ENCODE data around the gene NPTXR. TPM values are rescaled to one million over a fixed set of nuclear protein-coding genes. Genes with fewer than 3 reads are reported as not detected.

Gene NPTXR
- total and polyA plus RNA-seq, 2 of the 4 experiments (the other 2 are of a cell fraction), result 0.36 to 2.2 TPM

DNA sequence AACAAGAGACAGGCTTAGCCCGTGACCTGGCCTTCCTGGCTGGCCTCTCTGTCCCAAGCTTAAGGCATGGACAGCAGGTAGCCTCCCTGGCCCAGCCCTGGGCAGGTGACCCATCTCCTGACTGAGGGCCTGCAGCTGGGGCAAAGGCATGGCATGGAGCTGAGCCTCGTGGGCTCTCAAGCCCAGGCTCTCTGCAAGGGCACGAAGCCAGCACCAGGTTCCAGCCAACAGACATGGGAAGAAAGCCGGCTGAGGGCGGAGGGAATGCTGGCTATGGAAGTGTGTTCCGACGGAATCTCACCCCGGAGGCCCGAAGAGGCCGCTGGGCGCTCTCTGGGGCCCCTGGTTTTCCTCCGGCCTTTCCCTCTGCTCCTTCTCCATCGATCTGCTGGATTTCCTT, 62.8 kb downstream of the NPTXR start:
- BruUV-seq (replicated peaks), result no TSS peak
- Histone ChIP-seq H4K91ac (ENCODE audit: insufficient read depth, low read depth, low read length) (no peak overlapping the region), H3K27ac (ENCODE audit: insufficient read depth, low read length) (no peak overlapping the region), H3K14ac (replicated peaks; ENCODE audit: low read depth, low read length) (no peak overlapping the region), H3K9ac (ENCODE audit: low read depth, low read length) (no peak overlapping the region), H4K5ac (ENCODE audit: low read depth, low read length) (no peak overlapping the region), H3K4me2 (ENCODE audit: low read depth, low read length) (no peak overlapping the region), H2BK20ac (ENCODE audit: low read depth, low read length) (no peak overlapping the region), H2AK9ac (replicated peaks; ENCODE audit: low read depth, low read length, poor library complexity) (no peak overlapping the region), H3K9me3 (ENCODE audit: control insufficient read depth, insufficient read depth, low read length) (no peaks in the 10 kb centered on the region), H2BK5ac (ENCODE audit: low read depth, low read length, poor library complexity, severe bottlenecking) (no peak overlapping the region), H3K36me3 (ENCODE audit: control insufficient read depth, insufficient read depth, low read length) (peaks cover 17% of the 10 kb centered on the region; the same call in 1 of the 2 replicates), H3K27me3 (ENCODE audit: control insufficient read depth, insufficient read depth, low read length) (no peaks in the 10 kb centered on the region), H4K8ac (ENCODE audit: low read depth in 2 of 2, low read length in 2 of 2) (no peak overlapping the region), H2AFZ (replicated peaks; ENCODE audit: low read length, poor library complexity) (no peak overlapping the region), H3K4ac (ENCODE audit: low read depth, low read length) (no peak overlapping the region), H3K18ac (ENCODE audit: low read depth, low read length) (no peak overlapping the region), H2BK120ac (ENCODE audit: low read depth, low read length) (no peak overlapping the region), H4K20me1 (ENCODE audit: insufficient read depth, low read length) (peaks cover 10% of the 10 kb centered on the region), H3K79me1 (ENCODE audit: low read depth in 1 of 2, low read length in 2 of 2) (peaks cover 0 to 22% of the 10 kb centered on the region in 2 experiments; a peak in 2 of 4 replicates), H3K4me3 (ENCODE audit: insufficient read depth, low read depth, low read length) (no peak overlapping the region), H3K23ac (ENCODE audit: low read depth, low read length) (no peak overlapping the region), H2BK15ac (ENCODE audit: low read depth, low read length) (no peak overlapping the region), H3K56ac (ENCODE audit: extremely low read depth, insufficient read depth, low read length) (no peak overlapping the region), H3K4me1 (ENCODE audit: control insufficient read depth, insufficient read depth, low read length) (peaks cover 2% of the 10 kb centered on the region; the same call in 1 of the 2 replicates), H2AK5ac (ENCODE audit: low read depth, low read length) (no peak overlapping the region), H3K9me1 (ENCODE audit: insufficient read depth, low read length) (peaks cover 11% of the 10 kb centered on the region; the same call in 1 of the 2 replicates)
- 90% methylated on average over 4 of the region's 13 CpGs; no CpG with 5 or more reads in 1 of the 2 experiments for WGBS, 2 experiments (ENCODE audit: extremely low coverage in 2 of 2, insufficient read length in 1 of 2)
- intact Hi-C loops (cut with micrococcal nuclease) (no loop called here), in situ Hi-C loops (cut with MboI; ENCODE audit: low sequenced_read_pairs) (no loop called here), dilution Hi-C loops (cut with HindIII; ENCODE audit: low sequenced_read_pairs, unreplicated experiment) (no loop called here)
- TF ChIP-seq NFE2L2 (IDR thresholded peaks at IDR 0.05; ENCODE audit: low read depth, low read length) (no peak), SMC3 (IDR thresholded peaks at IDR 0.05; ENCODE audit: low read depth, low read length) (no peak), RAD21 (IDR thresholded peaks at IDR 0.05; ENCODE audit: low read length) (no peak), RFX5 (IDR thresholded peaks at IDR 0.05; ENCODE audit: low read depth, low read length) (no peak), RCOR1 (IDR thresholded peaks at IDR 0.05; ENCODE audit: insufficient replicate concordance, low read length) (no peak), CEBPB (IDR thresholded peaks at IDR 0.05; ENCODE audit: low read depth, low read length) (no peak), CHD1 (IDR thresholded peaks at IDR 0.05; ENCODE audit: low read depth, low read length) (no peak), BHLHE40 (IDR thresholded peaks at IDR 0.05; ENCODE audit: low read depth, low read length) (no peak), POLR2A (IDR thresholded peaks at IDR 0.05; ENCODE audit: low read depth, low read length) (no peak)
- TF ChIP-seq, protein P1, sequence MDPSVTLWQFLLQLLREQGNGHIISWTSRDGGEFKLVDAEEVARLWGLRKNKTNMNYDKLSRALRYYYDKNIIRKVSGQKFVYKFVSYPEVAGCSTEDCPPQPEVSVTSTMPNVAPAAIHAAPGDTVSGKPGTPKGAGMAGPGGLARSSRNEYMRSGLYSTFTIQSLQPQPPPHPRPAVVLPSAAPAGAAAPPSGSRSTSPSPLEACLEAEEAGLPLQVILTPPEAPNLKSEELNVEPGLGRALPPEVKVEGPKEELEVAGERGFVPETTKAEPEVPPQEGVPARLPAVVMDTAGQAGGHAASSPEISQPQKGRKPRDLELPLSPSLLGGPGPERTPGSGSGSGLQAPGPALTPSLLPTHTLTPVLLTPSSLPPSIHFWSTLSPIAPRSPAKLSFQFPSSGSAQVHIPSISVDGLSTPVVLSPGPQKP (IDR thresholded peaks at IDR 0.05; ENCODE audit: borderline replicate concordance, low read depth, low read length), result no peak
- POLR2A ChIA-PET (ENCODE audit: unreplicated experiment), result no interaction called here
- CTCF ChIA-PET, result no interaction called here
- DNase-seq (no peak), ATAC-seq (ENCODE audit: low read depth) (no peak)

All from IMR-90 (cell line).